ENCODE measurements around the gene IPPK.

GRCh38 chr9:92645041-92645440, 24.9 kb downstream of the IPPK start:
- TF ChIP-seq CTCF (conservative IDR thresholded peaks at IDR 0.05) (no peak), ZFX (IDR thresholded peaks at IDR 0.05) (no peak)
